Esophagus muscularis mucosa (tissue), 4 donors: ENCODE results near the gene PPP4R3A.

Experiments
- CTCF ChIP-seq, 3 experiments: fragments of 200-600 bp in 2 of 3; fragments of 450-650 bp in 1 of 3; sonication (generic) in 2 of 3; IDR thresholded peaks; one replicate each; pipeline ENCODE4 v1.5.1; 2017 to 2019; ENCODE audit warnings: antibody characterized with exemption in 3 of 3, mild to moderate bottlenecking in 2 of 3, moderate library complexity in 1 of 3
- EP300 ChIP-seq: sonication (generic); formaldehyde crosslinking; IDR thresholded peaks from one replicate; pipeline ENCODE4 v1.6.1; 2017; ENCODE audit warnings: antibody characterized with exemption
- POLR2A ChIP-seq: fragments of 450-650 bp; IDR thresholded peaks from one replicate; pipeline ENCODE4 v1.6.1; 2017; ENCODE audit warnings: antibody characterized with exemption, moderate library complexity, mild to moderate bottlenecking, low read depth
- POLR2AphosphoS5 ChIP-seq, 2 donors: sonication (generic); formaldehyde crosslinking; IDR thresholded peaks; one replicate each; pipeline ENCODE4 v1.6.1; 2017; ENCODE audit warnings: antibody characterized with exemption in 2 of 2

GRCh38 chr14:91501348-91501747 is 8.8 kb downstream of the PPP4R3A start:
- no peak for TF ChIP-seq CTCF (IDR thresholded peaks at IDR 0.05)
- no peak for TF ChIP-seq POLR2A
- TF ChIP-seq EP300, result no peak
- no peak for TF ChIP-seq POLR2AphosphoS5 (IDR thresholded peaks at IDR 0.05)
